Measurements from ENCODE around the gene USP17L12.
"Not testable (repeated sequence)": the region's sequence is repeated elsewhere in the genome, so short reads cannot be mapped to it uniquely, and the experiment has no call there.

The USP17L12 gene, protein sequence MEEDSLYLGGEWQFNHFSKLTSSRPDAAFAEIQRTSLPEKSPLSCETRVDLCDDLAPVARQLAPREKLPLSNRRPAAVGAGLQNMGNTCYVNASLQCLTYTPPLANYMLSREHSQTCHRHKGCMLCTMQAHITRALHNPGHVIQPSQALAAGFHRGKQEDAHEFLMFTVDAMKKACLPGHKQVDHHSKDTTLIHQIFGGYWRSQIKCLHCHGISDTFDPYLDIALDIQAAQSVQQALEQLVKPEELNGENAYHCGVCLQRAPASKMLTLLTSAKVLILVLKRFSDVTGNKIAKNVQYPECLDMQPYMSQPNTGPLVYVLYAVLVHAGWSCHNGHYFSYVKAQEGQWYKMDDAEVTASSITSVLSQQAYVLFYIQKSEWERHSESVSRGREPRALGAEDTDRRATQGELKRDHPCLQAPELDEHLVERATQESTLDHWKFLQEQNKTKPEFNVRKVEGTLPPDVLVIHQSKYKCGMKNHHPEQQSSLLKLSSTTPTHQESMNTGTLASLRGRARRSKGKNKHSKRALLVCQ

DNA sequence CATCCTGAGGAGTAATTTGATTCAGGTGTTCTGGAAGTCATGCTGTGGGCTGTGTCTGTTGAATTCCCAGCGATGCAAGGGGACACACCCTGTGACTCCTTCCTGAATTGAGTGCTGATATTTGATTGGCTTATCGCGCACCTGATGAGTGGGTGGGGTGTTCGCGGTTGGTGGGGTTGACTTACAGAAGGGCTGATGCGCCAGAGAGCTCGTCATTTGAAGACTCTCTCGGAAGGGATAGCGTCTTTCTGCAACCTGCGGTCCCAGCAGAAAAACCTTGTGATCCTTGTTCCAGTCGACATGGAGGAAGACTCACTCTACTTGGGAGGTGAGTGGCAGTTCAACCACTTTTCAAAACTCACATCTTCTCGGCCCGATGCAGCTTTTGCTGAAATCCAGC lies at the start of gene USP17L12:
USP17L12 (plus strand) TSS at position 301 of the 400 bp plus-strand sequence; CDS start at position 301, 0 bp downstream.
- DNase-seq: not testable (repeated sequence)

GRCh38 chr4:9210357-9210756 lies 9.6 kb upstream of the USP17L12 start, which contains the start of gene USP17L10:
Gene USP17L10 (plus strand): TSS chr4:9210657. CDS start chr4:9210657, 0 bp downstream.
- DNase-seq: not testable (repeated sequence)

DNA sequence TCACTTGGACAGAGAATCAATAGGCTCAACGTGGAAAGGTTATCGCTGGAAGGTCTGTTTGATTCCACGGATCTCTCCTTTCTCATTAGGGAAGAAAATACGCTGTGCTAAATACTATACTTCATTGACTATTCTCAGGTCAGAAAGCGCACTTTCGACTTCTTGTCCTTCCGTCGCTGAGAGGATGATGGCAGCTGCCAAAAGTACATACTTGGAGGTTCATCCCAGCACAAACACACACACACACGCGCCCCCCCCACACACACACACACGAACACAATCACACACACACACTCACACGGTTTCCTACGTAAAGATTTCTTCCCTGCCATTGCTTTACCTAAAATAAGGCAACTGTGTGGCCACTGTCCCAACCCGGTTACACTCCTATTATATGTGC lies 5.3 kb upstream of the USP17L12 start:
- not testable (repeated sequence) for DNase-seq

DNA sequence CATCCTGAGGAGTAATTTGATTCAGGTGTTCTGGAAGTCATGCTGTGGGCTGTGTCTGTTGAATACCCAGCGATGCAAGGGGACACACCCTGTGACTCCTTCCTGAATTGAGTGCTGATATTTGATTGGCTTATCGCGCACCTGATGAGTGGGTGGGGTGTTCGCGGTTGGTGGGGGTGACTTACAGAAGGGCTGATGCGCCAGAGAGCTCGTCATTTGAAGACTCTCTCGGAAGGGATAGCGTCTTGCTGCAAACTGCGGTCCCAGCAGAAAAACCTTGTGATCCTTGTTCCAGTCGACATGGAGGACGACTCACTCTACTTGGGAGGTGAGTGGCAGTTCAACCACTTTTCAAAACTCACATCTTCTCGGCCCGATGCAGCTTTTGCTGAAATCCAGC lies 4.8 kb upstream of the USP17L12 start, which contains the start of gene USP17L11:
USP17L11 (plus strand) TSS at position 301 of the 400 bp plus-strand sequence; CDS start at position 301, 0 bp downstream.
- DNase-seq: not testable (repeated sequence)

GRCh38 chr4:9224596-9224995 lies 4.6 kb downstream of the USP17L12 start, which contains the start of gene USP17L13:
Gene USP17L13 (plus strand): TSS chr4:9224896. CDS start chr4:9224896, 0 bp downstream.
- not testable (repeated sequence) for DNase-seq

DNA sequence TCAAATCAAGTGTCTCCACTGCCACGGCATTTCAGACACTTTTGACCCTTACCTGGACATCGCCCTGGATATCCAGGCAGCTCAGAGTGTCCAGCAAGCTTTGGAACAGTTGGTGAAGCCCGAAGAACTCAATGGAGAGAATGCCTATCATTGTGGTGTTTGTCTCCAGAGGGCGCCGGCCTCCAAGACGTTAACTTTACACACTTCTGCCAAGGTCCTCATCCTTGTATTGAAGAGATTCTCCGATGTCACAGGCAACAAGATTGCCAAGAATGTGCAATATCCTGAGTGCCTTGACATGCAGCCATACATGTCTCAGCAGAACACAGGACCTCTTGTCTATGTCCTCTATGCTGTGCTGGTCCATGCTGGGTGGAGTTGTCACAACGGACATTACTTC lies 10.3 kb downstream of the USP17L12 start:
- DNase-seq: not testable (repeated sequence)

- DNase-seq: not testable (repeated sequence)
These were observed 14.1 kb downstream of the USP17L12 start, which contains the start of gene USP17L15 for GRCh38 chr4:9234085-9234484. Gene USP17L15 (plus strand): TSS chr4:9234385. CDS start chr4:9234385, 0 bp downstream.

GRCh38 chr4:9238461-9238860 lies 18.5 kb downstream of the USP17L12 start:
- not testable (repeated sequence) for DNase-seq

DNA sequence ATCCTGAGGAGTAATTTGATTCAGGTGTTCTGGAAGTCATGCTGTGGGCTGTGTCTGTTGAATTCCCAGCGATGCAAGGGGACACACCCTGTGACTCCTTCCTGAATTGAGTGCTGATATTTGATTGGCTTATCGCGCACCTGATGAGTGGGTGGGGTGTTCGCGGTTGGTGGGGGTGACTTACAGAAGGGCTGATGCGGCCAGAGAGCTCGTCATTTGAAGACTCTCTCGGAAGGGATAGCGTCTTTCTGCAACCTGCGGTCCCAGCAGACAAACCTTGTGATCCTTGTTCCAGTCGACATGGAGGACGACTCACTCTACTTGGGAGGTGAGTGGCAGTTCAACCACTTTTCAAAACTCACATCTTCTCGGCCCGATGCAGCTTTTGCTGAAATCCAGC lies 23.6 kb downstream of the USP17L12 start, which contains the start of gene USP17L17:
USP17L17 (plus strand) TSS at position 301 of the 400 bp plus-strand sequence; CDS start at position 301, 0 bp downstream.
- DNase-seq: not testable (repeated sequence)

- not testable (repeated sequence) for DNase-seq
These were observed 28.2 kb downstream of the USP17L12 start, which contains the start of gene USP17L18 for GRCh38 chr4:9247953-9248680. Gene USP17L18 (plus strand): TSS chr4:9248630. CDS start chr4:9248630, 0 bp downstream.

GRCh38 chr4:9253078-9253477 lies 33.1 kb downstream of the USP17L12 start, which contains the start of gene USP17L19:
Gene USP17L19 (plus strand): TSS chr4:9253378. CDS start chr4:9253378, 0 bp downstream.
- DNase-seq: not testable (repeated sequence)

- not testable (repeated sequence) for DNase-seq
These were observed 37.9 kb downstream of the USP17L12 start, which contains the start of gene USP17L20 for GRCh38 chr4:9257824-9258223. Gene USP17L20 (plus strand): TSS chr4:9258124. CDS start chr4:9258124, 0 bp downstream.

- not testable (repeated sequence) for DNase-seq
These were observed 42.6 kb downstream of the USP17L12 start, which contains the start of gene USP17L21 for GRCh38 chr4:9262572-9262971. Gene USP17L21 (plus strand): TSS chr4:9262872. CDS start chr4:9262872, 0 bp downstream.

DNA sequence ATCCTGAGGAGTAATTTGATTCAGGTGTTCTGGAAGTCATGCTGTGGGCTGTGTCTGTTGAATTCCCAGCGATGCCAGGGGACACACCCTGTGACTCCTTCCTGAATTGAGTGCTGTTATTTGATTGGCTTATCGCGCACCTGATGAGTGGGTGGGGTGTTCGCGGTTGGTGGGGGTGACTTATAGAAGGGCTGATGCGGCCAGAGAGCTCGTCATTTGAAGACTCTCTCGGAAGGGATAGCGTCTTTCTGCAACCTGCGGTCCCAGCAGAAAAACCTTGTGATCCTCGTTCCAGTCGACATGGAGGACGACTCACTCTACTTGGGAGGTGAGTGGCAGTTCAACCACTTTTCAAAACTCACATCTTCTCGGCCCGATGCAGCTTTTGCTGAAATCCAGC lies 47.4 kb downstream of the USP17L12 start, which contains the start of gene USP17L22:
USP17L22 (plus strand) TSS at position 301 of the 400 bp plus-strand sequence; CDS start at position 301, 0 bp downstream.
- not testable (repeated sequence) for DNase-seq

All from inflammatory macrophage treated with lipopolysaccharide for 1 hour (primary cell).